Measurements from ENCODE around the gene NRP2.

NRP2 gene

DNA sequence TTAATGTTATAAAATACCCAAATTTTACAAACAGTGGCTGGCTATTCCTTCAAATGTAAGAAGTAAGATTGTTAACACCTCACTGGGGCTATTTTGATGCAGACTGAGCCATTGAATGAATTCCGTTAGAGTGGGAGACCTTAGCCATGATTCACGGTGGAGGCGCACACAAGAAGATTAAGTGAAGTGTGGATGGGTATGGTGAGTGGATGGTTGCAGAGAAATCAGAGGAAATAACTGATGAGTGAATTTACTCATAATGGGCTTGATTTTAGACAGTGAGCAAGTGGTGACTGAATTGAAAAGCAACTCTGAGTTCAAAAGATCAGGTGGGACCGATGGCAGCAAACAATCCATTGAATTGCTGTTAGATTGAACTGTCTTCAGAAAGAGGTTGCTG, 75.0 kb downstream of the NRP2 start:
- H3K4me1 ChIP-seq (ENCODE audit: control insufficient read depth in 1 of 2, insufficient read depth in 1 of 2, low read depth in 1 of 2, low read length in 1 of 2) = no peaks in the 10 kb centered on the region
- no peak overlapping the region for H3K27ac ChIP-seq
- H3K36me3 ChIP-seq = no peaks in the 10 kb centered on the region

DNA sequence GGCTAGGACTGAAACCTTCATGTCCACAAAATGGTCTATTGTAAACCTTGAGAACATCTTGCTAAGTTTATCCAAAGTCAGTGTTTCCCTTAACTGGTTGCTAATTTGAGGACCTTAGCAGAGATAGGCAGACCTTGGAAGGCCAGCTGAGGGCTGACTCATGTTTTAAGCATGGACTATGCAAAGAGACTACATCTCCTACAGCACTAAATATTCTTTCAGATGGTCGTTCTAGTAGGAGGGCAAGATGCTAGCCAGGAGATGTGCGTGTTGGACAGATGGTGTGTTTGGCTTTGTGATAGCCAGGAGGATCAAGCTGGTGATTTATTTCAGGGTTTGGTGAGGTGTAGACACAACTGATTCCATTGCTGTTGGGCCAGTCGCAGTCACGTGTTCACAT, 75.8 kb downstream of the NRP2 start:
- TF ChIP-seq CTCF (IDR thresholded peaks at IDR 0.05) = no peak
- peaks cover 22% of the 10 kb centered on the region for H3K27me3 ChIP-seq
- H3K4me1 ChIP-seq (ENCODE audit: control insufficient read depth in 1 of 2, insufficient read depth in 1 of 2, low read depth in 1 of 2, low read length in 1 of 2) = no peaks in the 10 kb centered on the region
- H3K27ac ChIP-seq = no peak overlapping the region
- H3K36me3 ChIP-seq = no peaks in the 10 kb centered on the region
- H3K9me3 ChIP-seq = no peaks in the 10 kb centered on the region
- no peak overlapping the region for H3K4me3 ChIP-seq (ENCODE audit: low read depth in 1 of 2, low read length in 1 of 2)

More for the DNA sequence above, 75.0 kb downstream of the NRP2 start:
- Histone ChIP-seq H3K9me3 (no peaks in the 10 kb centered on the region), H3K4me3 (ENCODE audit: low read depth in 1 of 2, low read length in 1 of 2) (no peak overlapping the region), H3K27me3 (peaks cover 14% of the 10 kb centered on the region)
- no peak for TF ChIP-seq CTCF (IDR thresholded peaks at IDR 0.05)

DNA sequence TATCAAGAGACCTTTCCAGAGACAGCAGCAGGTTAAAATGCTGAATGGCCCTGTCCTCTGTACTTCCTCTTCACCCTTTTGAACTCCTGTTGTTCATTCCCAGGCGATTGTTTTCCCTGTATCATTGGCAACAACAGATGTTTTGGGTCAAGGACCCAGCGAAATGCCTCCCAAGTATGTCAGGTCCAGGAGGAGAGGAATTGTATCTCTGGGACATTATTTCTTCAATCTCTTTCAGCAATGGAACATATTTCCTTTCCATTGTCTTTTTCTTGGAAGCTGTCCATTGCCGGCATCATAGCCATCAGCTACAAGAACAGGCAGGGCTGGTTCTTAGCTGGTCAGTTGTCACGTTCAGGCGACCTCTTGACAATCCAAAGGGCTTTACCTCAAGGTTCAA, 76.2 kb downstream of the NRP2 start:
- peaks cover 26% of the 10 kb centered on the region for H3K27me3 ChIP-seq
- H3K36me3 ChIP-seq = no peaks in the 10 kb centered on the region
- no peaks in the 10 kb centered on the region for H3K9me3 ChIP-seq
- no peak overlapping the region for H3K27ac ChIP-seq
- H3K4me1 ChIP-seq (ENCODE audit: control insufficient read depth in 1 of 2, insufficient read depth in 1 of 2, low read depth in 1 of 2, low read length in 1 of 2) = no peaks in the 10 kb centered on the region
- no peak overlapping the region for H3K4me3 ChIP-seq (ENCODE audit: low read depth in 1 of 2, low read length in 1 of 2)
- no peak for TF ChIP-seq CTCF (IDR thresholded peaks at IDR 0.05)

DNA sequence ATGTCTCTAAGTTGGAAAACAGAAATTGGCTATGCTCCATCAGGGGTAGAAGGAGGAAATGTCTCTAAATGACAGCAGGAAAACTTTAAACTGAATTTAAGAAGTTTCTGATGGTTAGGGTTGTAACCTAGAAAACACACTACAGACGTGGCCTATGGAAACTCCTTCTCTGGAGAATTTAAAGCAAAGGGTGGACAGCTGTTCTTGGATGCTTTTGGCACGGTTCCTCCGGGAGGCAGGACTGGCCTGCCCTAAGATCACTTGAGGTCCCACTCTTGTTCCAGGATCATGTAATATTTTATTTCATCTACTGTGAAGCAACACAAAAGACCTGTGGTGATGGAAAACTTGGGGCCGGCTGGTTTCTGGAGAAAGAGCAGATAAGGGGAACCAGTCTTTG, 77.0 kb downstream of the NRP2 start:
- Histone ChIP-seq H3K27ac (no peak overlapping the region), H3K27me3 (peaks cover 34% of the 10 kb centered on the region), H3K9me3 (no peaks in the 10 kb centered on the region), H3K4me3 (ENCODE audit: low read depth in 1 of 2, low read length in 1 of 2) (no peak overlapping the region), H3K36me3 (no peaks in the 10 kb centered on the region), H3K4me1 (ENCODE audit: control insufficient read depth in 1 of 2, insufficient read depth in 1 of 2, low read depth in 1 of 2, low read length in 1 of 2) (no peaks in the 10 kb centered on the region)
- no peak for TF ChIP-seq CTCF (IDR thresholded peaks at IDR 0.05)

- Histone ChIP-seq H3K4me1 (ENCODE audit: control insufficient read depth in 1 of 2, insufficient read depth in 1 of 2, low read depth in 1 of 2, low read length in 1 of 2) (no peaks in the 10 kb centered on the region), H3K36me3 (no peaks in the 10 kb centered on the region), H3K9me3 (no peaks in the 10 kb centered on the region), H3K4me3 (ENCODE audit: low read depth in 1 of 2, low read length in 1 of 2) (no peak overlapping the region), H3K27me3 (peaks cover 38% of the 10 kb centered on the region), H3K27ac (no peak overlapping the region)
- TF ChIP-seq CTCF (IDR thresholded peaks at IDR 0.05) = no peak
These were observed 77.4 kb downstream of the NRP2 start for GRCh38 chr2:205759732-205760131.

- no peaks in the 10 kb centered on the region for H3K36me3 ChIP-seq
- no peak overlapping the region for H3K4me3 ChIP-seq (ENCODE audit: low read depth in 1 of 2, low read length in 1 of 2)
- H3K9me3 ChIP-seq = no peaks in the 10 kb centered on the region
- no peaks in the 10 kb centered on the region for H3K4me1 ChIP-seq (ENCODE audit: control insufficient read depth in 1 of 2, insufficient read depth in 1 of 2, low read depth in 1 of 2, low read length in 1 of 2)
- TF ChIP-seq CTCF (IDR thresholded peaks at IDR 0.05) = no peak
- no peak overlapping the region for H3K27ac ChIP-seq
- peaks cover 43% of the 10 kb centered on the region for H3K27me3 ChIP-seq
These were observed 77.9 kb downstream of the NRP2 start for GRCh38 chr2:205760157-205760556.
